ENCODE data around the gene ANKS1B. TPM values are rescaled to one million over a fixed set of nuclear protein-coding genes. Genes with fewer than 3 reads are reported as not detected.

Gene ANKS1B
- total and polyA plus RNA-seq, 10 of the 15 experiments (the other 5 are each of a cell fraction or from before 2014, with no cell fraction given): 0.16 to 1.3 (median 0.82) TPM; not detected in 7

DNA sequence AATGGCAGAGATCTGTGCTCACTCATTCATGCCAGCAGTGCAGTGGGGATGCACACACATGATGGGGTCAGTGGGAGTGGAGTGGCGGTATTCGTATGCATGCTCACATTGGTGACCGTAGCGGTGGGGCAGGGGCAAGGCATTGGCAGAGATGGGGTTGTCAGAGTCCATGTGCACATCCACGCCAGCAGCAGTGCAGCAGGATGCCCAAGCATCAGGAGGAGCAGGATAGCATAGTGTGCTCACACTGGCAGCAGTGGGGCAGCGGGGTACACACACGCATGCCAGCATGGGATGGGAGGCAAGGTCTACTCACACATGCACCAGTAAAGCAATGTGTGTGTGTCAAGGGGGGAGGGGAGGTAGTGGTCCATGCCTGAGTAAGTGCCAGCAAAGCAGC is 426.6 kb downstream of the ANKS1B start (continued):
- TF ChIP-seq USF1 (IDR thresholded peaks at IDR 0.05; ENCODE audit: borderline replicate concordance, extremely low read length, insufficient read depth, low read depth, low read length): no peak
- no peak for TF ChIP-seq IKZF1 (conservative IDR thresholded peaks at IDR 0.05)
- no peak for TF ChIP-seq FOXK2 (IDR thresholded peaks at IDR 0.05)
- TF ChIP-seq, protein P1, sequence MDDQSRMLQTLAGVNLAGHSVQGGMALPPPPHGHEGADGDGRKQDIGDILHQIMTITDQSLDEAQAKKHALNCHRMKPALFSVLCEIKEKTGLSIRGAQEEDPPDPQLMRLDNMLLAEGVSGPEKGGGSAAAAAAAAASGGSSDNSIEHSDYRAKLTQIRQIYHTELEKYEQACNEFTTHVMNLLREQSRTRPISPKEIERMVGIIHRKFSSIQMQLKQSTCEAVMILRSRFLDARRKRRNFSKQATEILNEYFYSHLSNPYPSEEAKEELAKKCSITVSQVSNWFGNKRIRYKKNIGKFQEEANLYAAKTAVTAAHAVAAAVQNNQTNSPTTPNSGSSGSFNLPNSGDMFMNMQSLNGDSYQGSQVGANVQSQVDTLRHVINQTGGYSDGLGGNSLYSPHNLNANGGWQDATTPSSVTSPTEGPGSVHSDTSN (IDR thresholded peaks at IDR 0.05; ENCODE audit: insufficient replicate concordance, low read depth, low read length): no peak
- no peak for TF ChIP-seq KLF5 (IDR thresholded peaks at IDR 0.05; ENCODE audit: partially characterized antibody)
- TF ChIP-seq ZNF274 (IDR thresholded peaks at IDR 0.05; ENCODE audit: insufficient read depth, insufficient read length): no peak

- Histone ChIP-seq H3K4me3 (no peak overlapping the region), H3K27ac (ENCODE audit: control insufficient read depth, insufficient read depth) (no peak overlapping the region), H3K9me3 (replicated peaks; ENCODE audit: control insufficient read depth, insufficient read depth, low read length) (no peaks in the 10 kb centered on the region), H3K4me1 (ENCODE audit: control insufficient read depth, insufficient read depth, low read length) (no peaks in the 10 kb centered on the region), H3K27me3 (replicated peaks in 1 of 2; ENCODE audit: control insufficient read depth in 2 of 2, insufficient read depth in 2 of 2, low read length in 1 of 2) (no peaks in the 10 kb centered on the region), H3K36me3 (ENCODE audit: control insufficient read depth in 2 of 2, insufficient read depth in 2 of 2, low read length in 1 of 2) (no peaks in the 10 kb centered on the region), H4K20me1 (ENCODE audit: control insufficient read depth, insufficient read depth) (no peaks in the 10 kb centered on the region), H3K4me2 (ENCODE audit: control insufficient read depth, insufficient read depth) (no peak overlapping the region), H2AFZ (ENCODE audit: control insufficient read depth, low read depth, low read length) (no peak overlapping the region), H3K9ac (ENCODE audit: control insufficient read depth, insufficient read depth, low read length) (no peak overlapping the region), H3K79me2 (ENCODE audit: control insufficient read depth, insufficient read depth, low read length) (no peaks in the 10 kb centered on the region)
- in situ Hi-C loops (cut with MboI): no loop called here
- FAIRE-seq (no peak), ATAC-seq (no peak), DNase-seq (ENCODE audit: low read depth, low spot score) (no peak)
- BruUV-seq (replicated peaks): no TSS peak
- ChIA-PET RAD21 (ENCODE audit: unreplicated experiment) (no interaction called here), POLR2A (no interaction called here), CTCF (interaction anchor here (0.5 to 0.8 kb wide), 2 partner anchors 113 to 131 kb away, joined by 3 read pairs; no protein-coding TSS in a partner anchor), SMC1A (ENCODE audit: uncharacterized antibody, unreplicated experiment) (no interaction called here)
- intact Hi-C loops (cut with micrococcal nuclease; ENCODE audit: unreplicated experiment): no loop called here
- 20% methylated on average over 3 of the region's 3 CpGs for WGBS (ENCODE audit: insufficient coverage, insufficient replicate concordance, low lambda C conversion rate, missing lambda C conversion rate)
- TF ChIP-seq STAT1 (conservative IDR thresholded peaks at IDR 0.05) (no peak), MLLT1 (IDR thresholded peaks at IDR 0.05) (no peak), MAX (IDR thresholded peaks at IDR 0.05; ENCODE audit: low read depth, low read length) (no peak), TCF3 (IDR thresholded peaks at IDR 0.05; ENCODE audit: borderline replicate concordance, insufficient read depth, low read depth, low read length) (no peak), FOXM1 (IDR thresholded peaks at IDR 0.05; ENCODE audit: low read depth, low read length) (no peak)
- TF ChIP-seq, protein P2, sequence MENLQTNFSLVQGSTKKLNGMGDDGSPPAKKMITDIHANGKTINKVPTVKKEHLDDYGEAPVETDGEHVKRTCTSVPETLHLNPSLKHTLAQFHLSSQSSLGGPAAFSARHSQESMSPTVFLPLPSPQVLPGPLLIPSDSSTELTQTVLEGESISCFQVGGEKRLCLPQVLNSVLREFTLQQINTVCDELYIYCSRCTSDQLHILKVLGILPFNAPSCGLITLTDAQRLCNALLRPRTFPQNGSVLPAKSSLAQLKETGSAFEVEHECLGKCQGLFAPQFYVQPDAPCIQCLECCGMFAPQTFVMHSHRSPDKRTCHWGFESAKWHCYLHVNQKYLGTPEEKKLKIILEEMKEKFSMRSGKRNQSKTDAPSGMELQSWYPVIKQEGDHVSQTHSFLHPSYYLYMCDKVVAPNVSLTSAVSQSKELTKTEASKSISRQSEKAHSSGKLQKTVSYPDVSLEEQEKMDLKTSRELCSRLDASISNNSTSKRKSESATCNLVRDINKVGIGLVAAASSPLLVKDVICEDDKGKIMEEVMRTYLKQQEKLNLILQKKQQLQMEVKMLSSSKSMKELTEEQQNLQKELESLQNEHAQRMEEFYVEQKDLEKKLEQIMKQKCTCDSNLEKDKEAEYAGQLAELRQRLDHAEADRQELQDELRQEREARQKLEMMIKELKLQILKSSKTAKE (IDR thresholded peaks at IDR 0.05; ENCODE audit: low read depth, poor library complexity, severe bottlenecking): no peak
These were observed 431.3 kb downstream of the ANKS1B start for GRCh38 chr12:99553461-99553860.
